ENCODE data around the gene ST8SIA3. TPM values are rescaled to one million over a fixed set of nuclear protein-coding genes. Genes with fewer than 3 reads are reported as not detected.
A peak's percentile ranks its signal among the peaks of the same experiment; 100 is the strongest.

The ST8SIA3 gene
- total and polyA plus RNA-seq, 9 of the 15 experiments (the other 6 are each of a cell fraction or from before 2014, with no cell fraction given), result not detected

DNA sequence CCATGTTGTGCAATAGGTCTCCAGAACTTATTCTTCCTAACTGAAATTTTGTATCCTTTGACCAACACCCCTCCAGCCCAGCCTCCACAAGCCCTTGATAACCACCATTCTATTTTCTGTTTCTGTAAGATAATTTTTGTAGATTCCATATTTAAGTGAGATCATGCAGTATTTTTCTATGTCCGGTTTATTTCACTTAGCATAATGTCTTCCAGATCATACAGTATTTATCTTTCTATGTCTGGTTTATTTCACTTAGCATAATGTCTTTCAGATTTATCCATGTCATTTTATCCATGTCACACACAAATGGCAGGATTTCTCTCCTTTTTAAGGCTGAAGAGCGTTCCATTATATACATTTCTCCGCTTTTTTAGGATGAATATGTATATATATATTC is 58.4 kb downstream of the ST8SIA3 start:
- in situ Hi-C loops (cut with MboI), result no loop called here
- Histone ChIP-seq H3K9me1 (ENCODE audit: control insufficient read depth, insufficient read depth, low read length) (no peaks in the 10 kb centered on the region), H4K20me1 (replicated peaks; ENCODE audit: control insufficient read depth, insufficient read depth, low read length) (no peaks in the 10 kb centered on the region), H3K4me1 (replicated peaks in 1 of 2; ENCODE audit: control insufficient read depth in 2 of 2, insufficient read depth in 2 of 2, low read length in 2 of 2) (no peaks in the 10 kb centered on the region), H3K79me2 (ENCODE audit: control insufficient read depth, insufficient read depth, low read length) (no peaks in the 10 kb centered on the region), H3K27me3 (ENCODE audit: control insufficient read depth in 2 of 2, insufficient read depth in 2 of 2, low read length in 2 of 2) (no peaks in the 10 kb centered on the region), H3K4me2 (ENCODE audit: insufficient read depth, low read length) (no peak overlapping the region), H3K4me3 (no peak overlapping the region), H3K9ac (ENCODE audit: insufficient read depth in 1 of 2, low read depth in 2 of 2, low read length in 2 of 2) (no peak overlapping the region), H2AFZ (ENCODE audit: low read depth, low read length) (no peak overlapping the region), H3K9me3 (replicated peaks; ENCODE audit: control insufficient read depth, insufficient read depth, low read depth, low read length) (no peaks in the 10 kb centered on the region), H3K36me3 (ENCODE audit: control insufficient read depth, insufficient read depth, low read length) (no peaks in the 10 kb centered on the region), H3K27ac (ENCODE audit: extremely low read depth, low read depth, low read length) (no peak overlapping the region)
- ChIA-PET CTCF (ENCODE audit: low intra/inter-chr PET ratio) (no interaction called here), POLR2A (no interaction called here)
- ATAC-seq (no peak), FAIRE-seq (no peak), DNase-seq (ENCODE audit: extremely low read depth in 1 of 4, low spot score in 3 of 4) (no peak)
- WGBS (ENCODE audit: insufficient coverage, low coverage, missing lambda C conversion rate), result 0% methylated on average over 3 of the region's 3 CpGs
- BruUV-seq (replicated peaks), result no TSS peak
- TF ChIP-seq KLF1 (tag; IDR thresholded peaks at IDR 0.05) (no peak), CEBPG (CRISPR knock-in tag; IDR thresholded peaks at IDR 0.05) (no peak), CEBPG (tag; conservative IDR thresholded peaks at IDR 0.05 in 1 of 2, IDR thresholded peaks at IDR 0.05 in 1 of 2) (0 out of 4 replicates have a peak, but pooled peaks of 1 of the 2 experiments have one; percentile 34)
- intact Hi-C loops (cut with micrococcal nuclease), result no loop called here

- Histone ChIP-seq H3K4me3 (no peak overlapping the region), H3K4me2 (ENCODE audit: insufficient read depth, low read length) (no peak overlapping the region), H3K9ac (ENCODE audit: insufficient read depth in 1 of 2, low read depth in 2 of 2, low read length in 2 of 2) (no peak overlapping the region), H3K27ac (ENCODE audit: extremely low read depth, low read depth, low read length) (no peak overlapping the region), H2AFZ (ENCODE audit: low read depth, low read length) (no peak overlapping the region), H4K20me1 (replicated peaks; ENCODE audit: control insufficient read depth, insufficient read depth, low read length) (no peaks in the 10 kb centered on the region), H3K79me2 (ENCODE audit: control insufficient read depth, insufficient read depth, low read length) (no peaks in the 10 kb centered on the region), H3K36me3 (ENCODE audit: control insufficient read depth, insufficient read depth, low read length) (no peaks in the 10 kb centered on the region), H3K4me1 (replicated peaks in 1 of 2; ENCODE audit: control insufficient read depth in 2 of 2, insufficient read depth in 2 of 2, low read length in 2 of 2) (no peaks in the 10 kb centered on the region), H3K9me1 (ENCODE audit: control insufficient read depth, insufficient read depth, low read length) (no peaks in the 10 kb centered on the region), H3K27me3 (ENCODE audit: control insufficient read depth in 2 of 2, insufficient read depth in 2 of 2, low read length in 2 of 2) (no peaks in the 10 kb centered on the region), H3K9me3 (replicated peaks; ENCODE audit: control insufficient read depth, insufficient read depth, low read depth, low read length) (no peaks in the 10 kb centered on the region)
- POLR2A ChIA-PET, result interaction anchor here (0.6 kb wide), 1 partner anchor 56 kb away, joined by 5 read pairs; no protein-coding TSS in a partner anchor
- no peak for ATAC-seq
- TF ChIP-seq RBM17 (IDR thresholded peaks at IDR 0.05; ENCODE audit: borderline replicate concordance, low read depth, low read length) (no peak), ZNF24 (IDR thresholded peaks at IDR 0.05) (no peak), PCBP2 (IDR thresholded peaks at IDR 0.05; ENCODE audit: low read depth, low read length, poor library complexity, severe bottlenecking) (no peak)
- TF ChIP-seq, protein P1, sequence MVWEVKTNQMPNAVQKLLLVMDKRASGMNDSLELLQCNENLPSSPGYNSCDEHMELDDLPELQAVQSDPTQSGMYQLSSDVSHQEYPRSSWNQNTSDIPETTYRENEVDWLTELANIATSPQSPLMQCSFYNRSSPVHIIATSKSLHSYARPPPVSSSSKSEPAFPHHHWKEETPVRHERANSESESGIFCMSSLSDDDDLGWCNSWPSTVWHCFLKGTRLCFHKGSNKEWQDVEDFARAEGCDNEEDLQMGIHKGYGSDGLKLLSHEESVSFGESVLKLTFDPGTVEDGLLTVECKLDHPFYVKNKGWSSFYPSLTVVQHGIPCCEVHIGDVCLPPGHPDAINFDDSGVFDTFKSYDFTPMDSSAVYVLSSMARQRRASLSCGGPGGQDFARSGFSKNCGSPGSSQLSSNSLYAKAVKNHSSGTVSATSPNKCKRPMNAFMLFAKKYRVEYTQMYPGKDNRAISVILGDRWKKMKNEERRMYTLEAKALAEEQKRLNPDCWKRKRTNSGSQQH (CRISPR knock-in tag; IDR thresholded peaks at IDR 0.05), result no peak
- CTCF ChIA-PET (ENCODE audit: low intra/inter-chr PET ratio), result no interaction called here
- no peak for FAIRE-seq
- no TSS peak for BruUV-seq (replicated peaks)
- DNase-seq (ENCODE audit: extremely low read depth in 1 of 4, low spot score in 3 of 4), result no peak
- 0% methylated on average over 4 of the region's 4 CpGs for WGBS (ENCODE audit: insufficient coverage, low coverage, missing lambda C conversion rate)
- intact Hi-C loops (cut with micrococcal nuclease), result no loop called here
- in situ Hi-C loops (cut with MboI), result no loop called here
These were observed 64.2 kb downstream of the ST8SIA3 start for GRCh38 chr18:57416542-57416941.

Data from K562 (cell line).